ENCODE data around the gene PATL2.

DNA sequence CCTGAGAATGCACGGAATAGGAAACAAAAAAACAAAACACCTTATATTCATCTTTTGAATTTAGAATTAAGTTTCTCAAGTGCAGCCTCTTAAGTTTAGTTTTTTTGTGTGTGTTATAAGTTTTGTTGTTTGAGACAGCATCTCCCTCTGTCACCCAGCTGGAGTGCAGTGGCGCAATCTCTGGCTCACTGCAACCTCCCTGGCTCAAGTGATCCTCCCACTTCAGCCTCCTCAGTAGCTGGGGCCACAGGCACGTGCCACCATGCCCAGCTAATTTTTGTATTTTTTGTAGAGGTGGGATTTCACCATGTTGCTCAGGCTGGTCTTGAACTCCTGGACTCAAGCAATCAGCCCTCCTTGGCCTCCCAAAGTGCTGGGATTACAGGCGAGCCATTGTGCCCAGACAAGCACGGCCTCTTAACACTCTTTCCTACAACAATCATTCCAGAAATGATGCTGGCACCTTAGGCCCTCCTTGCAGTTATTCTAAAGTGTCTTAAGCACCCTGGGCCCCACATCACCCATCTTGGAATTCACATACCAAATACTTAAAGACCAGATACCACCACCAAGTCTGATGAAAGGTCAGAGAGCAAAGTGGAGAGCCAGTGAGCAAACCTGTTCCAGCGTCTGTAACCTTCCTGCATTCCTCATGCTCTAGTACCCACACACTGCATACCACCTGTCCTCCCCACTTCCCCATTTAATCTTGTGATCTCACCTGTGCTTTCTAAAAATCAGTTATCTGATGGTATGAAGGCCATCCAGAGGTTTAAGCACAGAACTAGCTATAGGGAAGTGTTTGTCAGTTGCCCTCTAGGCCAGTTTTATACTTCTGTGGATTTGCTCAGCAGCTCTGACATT is 40.8 kb downstream of the PATL2 start:
- no peak for TF ChIP-seq CTCF (conservative IDR thresholded peaks at IDR 0.05; ENCODE audit: low read length)
- TF ChIP-seq EZH2phosphoT487 (IDR thresholded peaks at IDR 0.05; ENCODE audit: borderline replicate concordance, low read depth, low read length): no peak

All from OCI-LY7 (cell line).